A673 (cell line): ENCODE data around the gene ZNF462.

Source experiments
- EZH2 ChIP-seq: fragments of 200-600 bp; sonication (generic); IDR thresholded peaks from 2 replicates; pipeline ENCODE4 v1.6.1; 2017; ENCODE audit warnings: borderline replicate concordance, low read depth, mild to moderate bottlenecking, mixed read lengths, antibody characterized with exemption, low read length; ENCODE audit not compliant: poor library complexity, severe bottlenecking
- TF ChIP-seq, protein P1 (sequence below): fragments of 300-800, 200-600 bp; sonication (generic); conservative IDR thresholded peaks from 2 replicates; pipeline ENCODE4 v1.5.1; 2017; ENCODE audit warnings: low read depth, mild to moderate bottlenecking, antibody characterized with exemption, low read length, moderate library complexity, mixed read lengths

- TF ChIP-seq EZH2, result no peak
- TF ChIP-seq, protein P1, sequence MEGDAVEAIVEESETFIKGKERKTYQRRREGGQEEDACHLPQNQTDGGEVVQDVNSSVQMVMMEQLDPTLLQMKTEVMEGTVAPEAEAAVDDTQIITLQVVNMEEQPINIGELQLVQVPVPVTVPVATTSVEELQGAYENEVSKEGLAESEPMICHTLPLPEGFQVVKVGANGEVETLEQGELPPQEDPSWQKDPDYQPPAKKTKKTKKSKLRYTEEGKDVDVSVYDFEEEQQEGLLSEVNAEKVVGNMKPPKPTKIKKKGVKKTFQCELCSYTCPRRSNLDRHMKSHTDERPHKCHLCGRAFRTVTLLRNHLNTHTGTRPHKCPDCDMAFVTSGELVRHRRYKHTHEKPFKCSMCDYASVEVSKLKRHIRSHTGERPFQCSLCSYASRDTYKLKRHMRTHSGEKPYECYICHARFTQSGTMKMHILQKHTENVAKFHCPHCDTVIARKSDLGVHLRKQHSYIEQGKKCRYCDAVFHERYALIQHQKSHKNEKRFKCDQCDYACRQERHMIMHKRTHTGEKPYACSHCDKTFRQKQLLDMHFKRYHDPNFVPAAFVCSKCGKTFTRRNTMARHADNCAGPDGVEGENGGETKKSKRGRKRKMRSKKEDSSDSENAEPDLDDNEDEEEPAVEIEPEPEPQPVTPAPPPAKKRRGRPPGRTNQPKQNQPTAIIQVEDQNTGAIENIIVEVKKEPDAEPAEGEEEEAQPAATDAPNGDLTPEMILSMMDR, result no peak
Measured at GRCh38 chr9:106872641-106873040, 9.7 kb downstream of the ZNF462 start.
